ENCODE data around the gene PARD3. TPM values are rescaled to one million over a fixed set of nuclear protein-coding genes. Genes with fewer than 3 reads are reported as not detected.

The PARD3 gene
- total RNA-seq, 1 donor from 2014 or later, result 98.2 TPM

DNA sequence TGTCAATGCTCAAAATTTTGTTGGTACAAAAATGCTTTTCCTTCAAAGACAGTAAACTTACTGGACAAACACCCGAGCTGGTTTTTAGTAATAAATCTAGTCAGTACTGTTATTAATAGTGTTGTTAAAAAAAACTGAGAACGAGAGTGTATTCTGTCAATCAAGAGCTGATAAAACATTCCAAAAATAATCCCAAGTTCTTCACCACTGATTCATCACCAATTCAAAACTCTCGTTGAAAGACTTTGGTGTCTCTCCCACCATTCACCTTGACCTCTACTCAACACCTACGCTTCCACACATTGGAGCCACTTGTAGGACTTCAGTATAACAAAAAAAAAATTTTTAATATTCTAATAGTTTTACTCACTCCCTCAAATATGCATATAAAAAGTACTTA is 279.2 kb downstream of the PARD3 start:
- no peaks in the 10 kb centered on the region for H3K27me3 ChIP-seq (ENCODE audit: control insufficient read depth, insufficient read depth, low read length)
- H3K4me3 ChIP-seq (ENCODE audit: low read depth, low read length), result no peak overlapping the region
- no peaks in the 10 kb centered on the region for H3K36me3 ChIP-seq (ENCODE audit: control insufficient read depth, insufficient read depth, low read length)
- FAIRE-seq (no peak), DNase-seq (ENCODE audit: low read depth) (no peak)
- TF ChIP-seq, protein P1, sequence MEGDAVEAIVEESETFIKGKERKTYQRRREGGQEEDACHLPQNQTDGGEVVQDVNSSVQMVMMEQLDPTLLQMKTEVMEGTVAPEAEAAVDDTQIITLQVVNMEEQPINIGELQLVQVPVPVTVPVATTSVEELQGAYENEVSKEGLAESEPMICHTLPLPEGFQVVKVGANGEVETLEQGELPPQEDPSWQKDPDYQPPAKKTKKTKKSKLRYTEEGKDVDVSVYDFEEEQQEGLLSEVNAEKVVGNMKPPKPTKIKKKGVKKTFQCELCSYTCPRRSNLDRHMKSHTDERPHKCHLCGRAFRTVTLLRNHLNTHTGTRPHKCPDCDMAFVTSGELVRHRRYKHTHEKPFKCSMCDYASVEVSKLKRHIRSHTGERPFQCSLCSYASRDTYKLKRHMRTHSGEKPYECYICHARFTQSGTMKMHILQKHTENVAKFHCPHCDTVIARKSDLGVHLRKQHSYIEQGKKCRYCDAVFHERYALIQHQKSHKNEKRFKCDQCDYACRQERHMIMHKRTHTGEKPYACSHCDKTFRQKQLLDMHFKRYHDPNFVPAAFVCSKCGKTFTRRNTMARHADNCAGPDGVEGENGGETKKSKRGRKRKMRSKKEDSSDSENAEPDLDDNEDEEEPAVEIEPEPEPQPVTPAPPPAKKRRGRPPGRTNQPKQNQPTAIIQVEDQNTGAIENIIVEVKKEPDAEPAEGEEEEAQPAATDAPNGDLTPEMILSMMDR (IDR thresholded peaks at IDR 0.05; ENCODE audit: insufficient read depth, low read length, severe bottlenecking), result no peak

GRCh38 chr10:34530778-34531177 is 284.3 kb downstream of the PARD3 start:
- no peaks in the 10 kb centered on the region for H3K36me3 ChIP-seq (ENCODE audit: control insufficient read depth, insufficient read depth, low read length)
- no peaks in the 10 kb centered on the region for H3K27me3 ChIP-seq (ENCODE audit: control insufficient read depth, insufficient read depth, low read length)
- no peak for FAIRE-seq
- DNase-seq (ENCODE audit: low read depth), result no peak
- TF ChIP-seq, protein P1 (IDR thresholded peaks at IDR 0.05; ENCODE audit: insufficient read depth, low read length, severe bottlenecking), result no peak
- H3K4me3 ChIP-seq (ENCODE audit: low read depth, low read length), result no peak overlapping the region

GRCh38 chr10:34528320-34528719 is 286.8 kb downstream of the PARD3 start:
- TF ChIP-seq, protein P1 (IDR thresholded peaks at IDR 0.05; ENCODE audit: insufficient read depth, low read length, severe bottlenecking), result no peak
- FAIRE-seq (no peak), DNase-seq (ENCODE audit: low read depth) (peak; percentile 93)
- Histone ChIP-seq H3K4me3 (ENCODE audit: low read depth, low read length) (no peak overlapping the region), H3K36me3 (ENCODE audit: control insufficient read depth, insufficient read depth, low read length) (no peaks in the 10 kb centered on the region), H3K27me3 (ENCODE audit: control insufficient read depth, insufficient read depth, low read length) (no peaks in the 10 kb centered on the region)

- Histone ChIP-seq H3K4me3 (ENCODE audit: low read depth, low read length) (no peak overlapping the region), H3K36me3 (ENCODE audit: control insufficient read depth, insufficient read depth, low read length) (no peaks in the 10 kb centered on the region), H3K27me3 (ENCODE audit: control insufficient read depth, insufficient read depth, low read length) (no peaks in the 10 kb centered on the region)
- TF ChIP-seq, protein P1 (IDR thresholded peaks at IDR 0.05; ENCODE audit: insufficient read depth, low read length, severe bottlenecking), result no peak
- DNase-seq (ENCODE audit: low read depth), result peak; percentile 80
- no peak for FAIRE-seq
These were observed 288.1 kb downstream of the PARD3 start for GRCh38 chr10:34526758-34527730.

DNA sequence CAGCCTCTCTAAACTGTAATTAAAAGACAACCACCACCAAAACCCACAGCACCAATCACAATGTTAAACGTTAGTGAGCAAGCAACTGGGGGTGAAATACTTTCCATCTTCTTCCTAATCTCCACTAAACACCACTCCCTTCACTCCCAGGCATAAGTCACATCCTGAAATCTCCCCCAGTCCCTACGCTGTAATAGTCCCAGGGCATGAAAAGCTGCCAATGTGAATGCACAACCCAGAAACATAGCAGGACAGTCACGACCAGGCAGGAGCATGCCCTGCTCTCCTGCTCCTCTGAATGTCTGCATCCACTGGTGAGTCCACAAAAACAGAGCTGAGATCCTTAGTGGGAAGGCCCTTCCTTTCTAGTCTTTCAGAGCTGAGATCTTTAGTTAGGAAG is 288.9 kb downstream of the PARD3 start:
- no peak for FAIRE-seq
- DNase-seq (ENCODE audit: low read depth), result no peak
- TF ChIP-seq, protein P1 (IDR thresholded peaks at IDR 0.05; ENCODE audit: insufficient read depth, low read length, severe bottlenecking), result no peak
- H3K4me3 ChIP-seq (ENCODE audit: low read depth, low read length), result no peak overlapping the region
- no peaks in the 10 kb centered on the region for H3K36me3 ChIP-seq (ENCODE audit: control insufficient read depth, insufficient read depth, low read length)
- no peaks in the 10 kb centered on the region for H3K27me3 ChIP-seq (ENCODE audit: control insufficient read depth, insufficient read depth, low read length)
